ENCODE results near the gene GIMAP8. TPM values are rescaled to one million over a fixed set of nuclear protein-coding genes. Genes with fewer than 3 reads are reported as not detected.

GIMAP8 gene
- total and polyA plus RNA-seq, 2 of the 8 experiments (the other 6 are each of a cell fraction or from before 2014, with no cell fraction given), result not detected

DNA sequence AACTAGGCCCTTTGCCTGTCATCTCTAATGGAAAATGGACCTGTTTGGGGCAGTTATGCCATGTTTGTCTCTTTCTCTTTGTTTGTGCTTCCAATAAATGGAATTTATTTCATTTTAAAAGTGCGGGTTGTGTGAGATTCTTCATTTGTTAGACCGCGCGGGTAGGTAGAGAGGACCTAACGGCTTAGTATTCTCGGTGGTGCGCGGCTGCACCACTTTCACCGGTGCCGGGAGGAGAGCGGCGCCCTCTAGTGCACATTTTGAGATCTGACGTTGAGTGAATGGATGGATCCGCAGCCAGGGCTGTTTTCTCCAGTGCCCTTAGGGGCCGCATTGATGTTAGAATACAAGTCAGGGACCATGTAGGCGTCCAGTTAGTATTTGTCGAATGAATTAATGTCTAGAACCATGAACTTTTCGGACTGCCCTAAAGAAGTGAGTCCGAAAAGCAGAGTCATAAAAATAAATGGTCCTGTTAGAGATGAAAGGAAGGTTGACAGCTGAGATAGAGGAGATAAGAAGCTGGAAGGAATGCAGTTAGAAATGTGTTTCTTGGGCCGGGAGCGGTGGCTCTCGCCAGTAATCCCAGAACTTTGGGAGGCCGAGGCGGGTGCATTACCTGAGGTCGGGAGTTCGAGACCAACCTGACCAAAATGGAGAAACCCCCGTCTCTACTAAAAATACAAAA is 29.3 kb upstream of the GIMAP8 start:
- no peak overlapping the region for H3K18ac ChIP-seq (ENCODE audit: extremely low read depth, low read length)
- no peaks in the 10 kb centered on the region for H3K79me1 ChIP-seq (ENCODE audit: low read depth, low read length)
- CTCF ChIA-PET (ENCODE audit: partially characterized antibody), result interaction anchor here (0.7 to 2.6 kb wide), 21 partner anchors 8 to 136 kb away, joined by 3 to 16 read pairs (median 4); partner anchors contain the start of gene RARRES2
- no peak overlapping the region for H3K23ac ChIP-seq (ENCODE audit: insufficient read length)
- peak; percentile 77 for FAIRE-seq
- H3K36me3 ChIP-seq (ENCODE audit: control insufficient read depth in 2 of 4, insufficient read depth in 4 of 4, low read length in 3 of 4), result no peaks in the 10 kb centered on the region
- no peaks in the 10 kb centered on the region for H3K23me2 ChIP-seq (ENCODE audit: low read depth, low read length)
- no peaks in the 10 kb centered on the region for H3K79me2 ChIP-seq (ENCODE audit: control insufficient read depth in 1 of 2, insufficient read depth in 2 of 2, low read length in 2 of 2)
- H2BK20ac ChIP-seq (ENCODE audit: low read length), result no peak overlapping the region
- no peaks in the 10 kb centered on the region for H4K20me1 ChIP-seq (replicated peaks in 1 of 2; ENCODE audit: control insufficient read depth in 1 of 2, insufficient read depth in 2 of 2, low read length in 2 of 2)
- H3K9me3 ChIP-seq (ENCODE audit: insufficient read depth in 2 of 2, low read depth in 1 of 2, low read length in 1 of 2), result no peaks in the 10 kb centered on the region
- H2AK5ac ChIP-seq (ENCODE audit: low read depth, low read length), result no peak overlapping the region
- no peak overlapping the region for H3K14ac ChIP-seq (ENCODE audit: insufficient read length)
- H4K8ac ChIP-seq (ENCODE audit: extremely low read depth, insufficient read depth, low read length), result no peak overlapping the region
- peaks cover 0 to 3% (median 0%) of the 10 kb centered on the region in 4 experiments; a peak in 2 of 7 replicates for H3K4me1 ChIP-seq (replicated peaks in 1 of 4; ENCODE audit: control insufficient read depth in 3 of 4, insufficient read depth in 4 of 4, low read length in 3 of 4)
- no peak overlapping the region for H2BK12ac ChIP-seq (ENCODE audit: low read depth, low read length)
- no peak overlapping the region for H3K27ac ChIP-seq (ENCODE audit: low read depth, low read length)
- 33% methylated on average over 27 of the region's 27 CpGs; no CpG with 5 or more reads in 1 of the 2 experiments for WGBS, 2 experiments (ENCODE audit: extremely low coverage in 1 of 2, insufficient coverage in 1 of 2, insufficient read length in 1 of 2, insufficient replicate concordance in 2 of 2, low coverage in 1 of 2, low lambda C conversion rate in 2 of 2, missing lambda C conversion rate in 1 of 2)
- no peak overlapping the region for H2AFZ ChIP-seq (ENCODE audit: low read length)
- H3K27me3 ChIP-seq (replicated peaks in 1 of 4; ENCODE audit: control insufficient read depth in 3 of 4, extremely low read depth in 1 of 4, insufficient read depth in 3 of 4, low read length in 3 of 4), result no peaks in the 10 kb centered on the region
- peak in 1 of 2 experiments; percentile 93 for DNase-seq (ENCODE audit: low read depth in 1 of 2, low spot score in 2 of 2)
- no peak overlapping the region for H3K4me3 ChIP-seq (ENCODE audit: extremely low read depth in 1 of 4, insufficient read depth in 2 of 4, low read depth in 3 of 4, low read length in 4 of 4)
- H2BK120ac ChIP-seq (replicated peaks; ENCODE audit: low read depth, low read length), result no peak overlapping the region
- POLR2A ChIA-PET (ENCODE audit: partially characterized antibody), result interaction anchor here (0.7 to 1.2 kb wide), 3 partner anchors 12 to 97 kb away, joined by 3 to 4 read pairs (median 3); no protein-coding TSS in a partner anchor
- no peak overlapping the region for H2BK15ac ChIP-seq (ENCODE audit: low read length)
- H3K9ac ChIP-seq (replicated peaks in 1 of 4; ENCODE audit: extremely low read depth in 1 of 4, low read depth in 3 of 4, low read length in 3 of 4), result no peak overlapping the region
- no peak overlapping the region for H4K91ac ChIP-seq (replicated peaks; ENCODE audit: insufficient read length, low read length)
- no peak overlapping the region for H3K4me2 ChIP-seq (ENCODE audit: insufficient read depth in 1 of 2, low read depth in 2 of 2, low read length in 2 of 2)
- no peak overlapping the region for H3K56ac ChIP-seq (replicated peaks; ENCODE audit: insufficient read length, low read depth, low read length)
- H3K4ac ChIP-seq (replicated peaks; ENCODE audit: insufficient read length, low read depth, low read length), result no peak overlapping the region
- H2BK5ac ChIP-seq (ENCODE audit: low read depth, low read length), result no peak overlapping the region
- H4K5ac ChIP-seq (ENCODE audit: insufficient read length, low read depth, low read length), result no peak overlapping the region
- no peak for TF ChIP-seq NANOG (IDR thresholded peaks at IDR 0.05; ENCODE audit: insufficient read depth, low read depth, low read length, poor library complexity, severe bottlenecking)
- TF ChIP-seq, protein P1, sequence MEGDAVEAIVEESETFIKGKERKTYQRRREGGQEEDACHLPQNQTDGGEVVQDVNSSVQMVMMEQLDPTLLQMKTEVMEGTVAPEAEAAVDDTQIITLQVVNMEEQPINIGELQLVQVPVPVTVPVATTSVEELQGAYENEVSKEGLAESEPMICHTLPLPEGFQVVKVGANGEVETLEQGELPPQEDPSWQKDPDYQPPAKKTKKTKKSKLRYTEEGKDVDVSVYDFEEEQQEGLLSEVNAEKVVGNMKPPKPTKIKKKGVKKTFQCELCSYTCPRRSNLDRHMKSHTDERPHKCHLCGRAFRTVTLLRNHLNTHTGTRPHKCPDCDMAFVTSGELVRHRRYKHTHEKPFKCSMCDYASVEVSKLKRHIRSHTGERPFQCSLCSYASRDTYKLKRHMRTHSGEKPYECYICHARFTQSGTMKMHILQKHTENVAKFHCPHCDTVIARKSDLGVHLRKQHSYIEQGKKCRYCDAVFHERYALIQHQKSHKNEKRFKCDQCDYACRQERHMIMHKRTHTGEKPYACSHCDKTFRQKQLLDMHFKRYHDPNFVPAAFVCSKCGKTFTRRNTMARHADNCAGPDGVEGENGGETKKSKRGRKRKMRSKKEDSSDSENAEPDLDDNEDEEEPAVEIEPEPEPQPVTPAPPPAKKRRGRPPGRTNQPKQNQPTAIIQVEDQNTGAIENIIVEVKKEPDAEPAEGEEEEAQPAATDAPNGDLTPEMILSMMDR (IDR thresholded peaks at IDR 0.05; ENCODE audit: control extremely low read depth in 1 of 3, insufficient read depth in 1 of 3, low read depth in 1 of 3, low read length in 3 of 3), result peak; percentile 80 to 87 (median 81)
- no peak for TF ChIP-seq FOSL1 (IDR thresholded peaks at IDR 0.05; ENCODE audit: insufficient read depth, low read depth, low read length)
- TF ChIP-seq YY1 (IDR thresholded peaks at IDR 0.05; ENCODE audit: low read depth, low read length), result 0 out of 2 replicates have a peak, but pooled peaks have one; percentile 19
- no peak for TF ChIP-seq MAFK (IDR thresholded peaks at IDR 0.05; ENCODE audit: low read depth, low read length)
- no peak for TF ChIP-seq SAP30 (IDR thresholded peaks at IDR 0.05; ENCODE audit: insufficient read depth, insufficient replicate concordance, low read length)
- TF ChIP-seq SP1 (IDR thresholded peaks at IDR 0.05; ENCODE audit: low read depth, low read length), result no peak
- no peak for TF ChIP-seq SIN3A (conservative IDR thresholded peaks at IDR 0.05 in 1 of 2, IDR thresholded peaks at IDR 0.05 in 1 of 2; ENCODE audit: low read depth in 1 of 2, low read length in 2 of 2)
- TF ChIP-seq POU5F1 (IDR thresholded peaks at IDR 0.05; ENCODE audit: low read depth, low read length), result no peak

Measured in H1 (cell line).